MM.1S (cell line): ENCODE results near the gene NAIF1.

ENCODE experiments used
- EZH2 ChIP-seq: fragments of 300-600 bp; sonication (generic); optimal IDR thresholded peaks from 2 replicates; pipeline ENCODE3; 2017; ENCODE audit warnings: low read depth, mild to moderate bottlenecking, antibody characterized with exemption, low read length, mixed read lengths
- TF ChIP-seq, protein P1 (sequence below): fragments of 300-600 bp; sonication (generic); IDR thresholded peaks from 2 replicates; pipeline ENCODE4 v1.5.1; 2016; ENCODE audit warnings: antibody characterized with exemption, low read length, mixed read lengths

DNA sequence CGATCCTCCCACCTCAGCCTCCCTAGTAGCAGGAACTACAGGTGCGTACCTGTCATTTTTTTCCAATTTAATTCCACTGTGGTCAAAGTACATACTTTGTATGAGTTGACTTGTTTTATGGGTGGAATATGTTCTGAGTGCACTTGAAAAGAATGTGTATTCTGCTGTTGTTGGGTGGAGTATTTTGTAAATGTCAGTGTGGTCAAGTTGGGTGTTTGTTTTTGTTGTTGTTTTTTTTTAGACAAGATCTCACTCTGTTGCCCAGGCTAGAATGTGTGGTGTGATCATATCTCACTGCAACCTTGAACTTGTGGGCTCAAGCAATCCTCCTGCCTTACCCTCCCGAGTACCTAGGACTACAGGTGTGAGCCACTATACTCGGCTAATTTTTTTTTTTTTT, 18.8 kb upstream of the NAIF1 start:
- TF ChIP-seq, protein P1, sequence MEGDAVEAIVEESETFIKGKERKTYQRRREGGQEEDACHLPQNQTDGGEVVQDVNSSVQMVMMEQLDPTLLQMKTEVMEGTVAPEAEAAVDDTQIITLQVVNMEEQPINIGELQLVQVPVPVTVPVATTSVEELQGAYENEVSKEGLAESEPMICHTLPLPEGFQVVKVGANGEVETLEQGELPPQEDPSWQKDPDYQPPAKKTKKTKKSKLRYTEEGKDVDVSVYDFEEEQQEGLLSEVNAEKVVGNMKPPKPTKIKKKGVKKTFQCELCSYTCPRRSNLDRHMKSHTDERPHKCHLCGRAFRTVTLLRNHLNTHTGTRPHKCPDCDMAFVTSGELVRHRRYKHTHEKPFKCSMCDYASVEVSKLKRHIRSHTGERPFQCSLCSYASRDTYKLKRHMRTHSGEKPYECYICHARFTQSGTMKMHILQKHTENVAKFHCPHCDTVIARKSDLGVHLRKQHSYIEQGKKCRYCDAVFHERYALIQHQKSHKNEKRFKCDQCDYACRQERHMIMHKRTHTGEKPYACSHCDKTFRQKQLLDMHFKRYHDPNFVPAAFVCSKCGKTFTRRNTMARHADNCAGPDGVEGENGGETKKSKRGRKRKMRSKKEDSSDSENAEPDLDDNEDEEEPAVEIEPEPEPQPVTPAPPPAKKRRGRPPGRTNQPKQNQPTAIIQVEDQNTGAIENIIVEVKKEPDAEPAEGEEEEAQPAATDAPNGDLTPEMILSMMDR, result no peak
- no peak for TF ChIP-seq EZH2
